DND-41 (cell line): ENCODE measurements around the gene NNMT.

Source experiments
- EZH2 ChIP-seq: IDR thresholded peaks from 3 replicates; pipeline ENCODE4 v1.6.1; 2012; ENCODE audit warnings: borderline replicate concordance, low read depth, mild to moderate bottlenecking, moderate library complexity, low read length, inconsistent platforms; ENCODE audit not compliant: severe bottlenecking
- TF ChIP-seq, protein P1 (sequence below): IDR thresholded peaks from 2 replicates; pipeline ENCODE4 v1.5.1; 2012; ENCODE audit warnings: borderline replicate concordance, low read length, moderate library complexity, mild to moderate bottlenecking; ENCODE audit not compliant: poor library complexity, severe bottlenecking; ENCODE audit errors: extremely low read depth

DNA sequence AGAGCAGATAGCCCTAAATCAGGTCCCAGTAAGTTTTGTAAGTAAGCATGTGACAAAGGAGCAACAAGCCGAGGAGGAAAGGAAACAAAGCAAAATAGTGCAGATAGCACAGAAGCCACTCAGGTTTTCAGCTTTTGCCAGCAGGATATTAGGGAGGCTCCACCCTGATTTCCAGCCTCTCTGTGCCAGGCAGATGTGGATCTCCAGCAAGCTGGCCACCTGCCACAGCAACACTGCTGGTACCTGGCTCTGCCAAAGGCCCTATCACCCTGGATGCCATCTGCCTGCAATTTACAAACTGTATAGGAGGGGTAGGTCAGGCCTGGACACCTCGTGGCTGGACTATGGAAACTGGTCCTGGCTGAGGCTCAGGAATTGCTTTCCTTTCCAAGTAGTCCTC, 12.2 kb upstream of the NNMT start:
- TF ChIP-seq, protein P1, sequence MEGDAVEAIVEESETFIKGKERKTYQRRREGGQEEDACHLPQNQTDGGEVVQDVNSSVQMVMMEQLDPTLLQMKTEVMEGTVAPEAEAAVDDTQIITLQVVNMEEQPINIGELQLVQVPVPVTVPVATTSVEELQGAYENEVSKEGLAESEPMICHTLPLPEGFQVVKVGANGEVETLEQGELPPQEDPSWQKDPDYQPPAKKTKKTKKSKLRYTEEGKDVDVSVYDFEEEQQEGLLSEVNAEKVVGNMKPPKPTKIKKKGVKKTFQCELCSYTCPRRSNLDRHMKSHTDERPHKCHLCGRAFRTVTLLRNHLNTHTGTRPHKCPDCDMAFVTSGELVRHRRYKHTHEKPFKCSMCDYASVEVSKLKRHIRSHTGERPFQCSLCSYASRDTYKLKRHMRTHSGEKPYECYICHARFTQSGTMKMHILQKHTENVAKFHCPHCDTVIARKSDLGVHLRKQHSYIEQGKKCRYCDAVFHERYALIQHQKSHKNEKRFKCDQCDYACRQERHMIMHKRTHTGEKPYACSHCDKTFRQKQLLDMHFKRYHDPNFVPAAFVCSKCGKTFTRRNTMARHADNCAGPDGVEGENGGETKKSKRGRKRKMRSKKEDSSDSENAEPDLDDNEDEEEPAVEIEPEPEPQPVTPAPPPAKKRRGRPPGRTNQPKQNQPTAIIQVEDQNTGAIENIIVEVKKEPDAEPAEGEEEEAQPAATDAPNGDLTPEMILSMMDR = no peak
- no peak for TF ChIP-seq EZH2
